C4-2B (cell line): Measurements from ENCODE around the gene TTC28.

ENCODE experiments used
- CTCF ChIP-seq: fragments of 450-650 bp; conservative IDR thresholded peaks from 2 replicates; pipeline ENCODE4 v1.5.1; 2017; ENCODE audit warnings: mild to moderate bottlenecking
- ZFX ChIP-seq: fragments of 450-650 bp; IDR thresholded peaks from 2 replicates; pipeline ENCODE4 v1.6.1; 2017

GRCh38 chr22:28593299-28593698, 86.3 kb downstream of the TTC28 start:
- TF ChIP-seq CTCF (no peak), ZFX (no peak)
